ENCODE data around the gene CACNA1D. TPM values are rescaled to one million over a fixed set of nuclear protein-coding genes. Genes with fewer than 3 reads are reported as not detected.

Gene CACNA1D
- total RNA-seq, 1 experiment from 2014 or later: not detected

GRCh38 chr3:53602866-53603265, 108.5 kb downstream of the CACNA1D start:
- no peaks in the 10 kb centered on the region for H3K4me1 ChIP-seq (replicated peaks)
- H3K9me3 ChIP-seq (replicated peaks): no peaks in the 10 kb centered on the region
- DNase-seq (ENCODE audit: low read depth in 1 of 2, low spot score in 2 of 2): no peak
- no peak overlapping the region for H3K27ac ChIP-seq
- H3K4me3 ChIP-seq: no peak overlapping the region
- no peaks in the 10 kb centered on the region for H3K36me3 ChIP-seq
- no peaks in the 10 kb centered on the region for H3K27me3 ChIP-seq (replicated peaks)

- no peaks in the 10 kb centered on the region for H3K36me3 ChIP-seq
- no peaks in the 10 kb centered on the region for H3K4me1 ChIP-seq (replicated peaks)
- H3K9me3 ChIP-seq (replicated peaks): no peaks in the 10 kb centered on the region
- no peak overlapping the region for H3K4me3 ChIP-seq
- H3K27ac ChIP-seq: no peak overlapping the region
- no peak for DNase-seq (ENCODE audit: low read depth in 1 of 2, low spot score in 2 of 2)
- no peaks in the 10 kb centered on the region for H3K27me3 ChIP-seq (replicated peaks)
Observed at GRCh38 chr3:53604232-53604631, 109.8 kb downstream of the CACNA1D start.

- H3K27me3 ChIP-seq (replicated peaks): no peaks in the 10 kb centered on the region
- DNase-seq (ENCODE audit: low read depth in 1 of 2, low spot score in 2 of 2): no peak
- no peak overlapping the region for H3K27ac ChIP-seq
- H3K4me1 ChIP-seq (replicated peaks): no peaks in the 10 kb centered on the region
- H3K9me3 ChIP-seq (replicated peaks): no peaks in the 10 kb centered on the region
- no peaks in the 10 kb centered on the region for H3K36me3 ChIP-seq
- no peak overlapping the region for H3K4me3 ChIP-seq
Observed at GRCh38 chr3:53606793-53607192, 112.4 kb downstream of the CACNA1D start.

- no peak overlapping the region for H3K4me3 ChIP-seq
- no peaks in the 10 kb centered on the region for H3K9me3 ChIP-seq (replicated peaks)
- no peaks in the 10 kb centered on the region for H3K36me3 ChIP-seq
- no peaks in the 10 kb centered on the region for H3K27me3 ChIP-seq (replicated peaks)
- H3K27ac ChIP-seq: no peak overlapping the region
- no peak for DNase-seq (ENCODE audit: low read depth in 1 of 2, low spot score in 2 of 2)
- no peaks in the 10 kb centered on the region for H3K4me1 ChIP-seq (replicated peaks)
Observed at GRCh38 chr3:53612508-53612907, 118.1 kb downstream of the CACNA1D start.

GRCh38 chr3:53613125-53613524, 118.7 kb downstream of the CACNA1D start:
- Histone ChIP-seq H3K27me3 (replicated peaks) (no peaks in the 10 kb centered on the region), H3K36me3 (no peaks in the 10 kb centered on the region), H3K4me3 (no peak overlapping the region), H3K27ac (no peak overlapping the region), H3K9me3 (replicated peaks) (no peaks in the 10 kb centered on the region), H3K4me1 (replicated peaks) (no peaks in the 10 kb centered on the region)
- DNase-seq (ENCODE audit: low read depth in 1 of 2, low spot score in 2 of 2): no peak

- H3K9me3 ChIP-seq (replicated peaks): no peaks in the 10 kb centered on the region
- DNase-seq (ENCODE audit: low read depth in 1 of 2, low spot score in 2 of 2): no peak
- no peaks in the 10 kb centered on the region for H3K27me3 ChIP-seq (replicated peaks)
- no peaks in the 10 kb centered on the region for H3K4me1 ChIP-seq (replicated peaks)
- H3K36me3 ChIP-seq: no peaks in the 10 kb centered on the region
- H3K27ac ChIP-seq: no peak overlapping the region
- no peak overlapping the region for H3K4me3 ChIP-seq
Observed at GRCh38 chr3:53614307-53614706, 119.9 kb downstream of the CACNA1D start.

- H3K27me3 ChIP-seq (replicated peaks): no peaks in the 10 kb centered on the region
- no peaks in the 10 kb centered on the region for H3K4me1 ChIP-seq (replicated peaks)
- H3K9me3 ChIP-seq (replicated peaks): no peaks in the 10 kb centered on the region
- no peaks in the 10 kb centered on the region for H3K36me3 ChIP-seq
- no peak for DNase-seq (ENCODE audit: low read depth in 1 of 2, low spot score in 2 of 2)
- no peak overlapping the region for H3K27ac ChIP-seq
- H3K4me3 ChIP-seq: no peak overlapping the region
Observed at GRCh38 chr3:53616321-53616720, 121.9 kb downstream of the CACNA1D start.

GRCh38 chr3:53616971-53617892, 122.8 kb downstream of the CACNA1D start:
- H3K27ac ChIP-seq: no peak overlapping the region
- no peaks in the 10 kb centered on the region for H3K4me1 ChIP-seq (replicated peaks)
- no peaks in the 10 kb centered on the region for H3K36me3 ChIP-seq
- H3K27me3 ChIP-seq (replicated peaks): no peaks in the 10 kb centered on the region
- no peaks in the 10 kb centered on the region for H3K9me3 ChIP-seq (replicated peaks)
- no peak for DNase-seq (ENCODE audit: low read depth in 1 of 2, low spot score in 2 of 2)
- no peak overlapping the region for H3K4me3 ChIP-seq

GRCh38 chr3:53617893-53618523, 123.6 kb downstream of the CACNA1D start:
- no peak overlapping the region for H3K4me3 ChIP-seq
- no peaks in the 10 kb centered on the region for H3K4me1 ChIP-seq (replicated peaks)
- no peak overlapping the region for H3K27ac ChIP-seq
- no peaks in the 10 kb centered on the region for H3K27me3 ChIP-seq (replicated peaks)
- DNase-seq (ENCODE audit: low read depth in 1 of 2, low spot score in 2 of 2): no peak
- no peaks in the 10 kb centered on the region for H3K36me3 ChIP-seq
- no peaks in the 10 kb centered on the region for H3K9me3 ChIP-seq (replicated peaks)

GRCh38 chr3:53618524-53618906, 124.1 kb downstream of the CACNA1D start:
- Histone ChIP-seq H3K4me3 (no peak overlapping the region), H3K9me3 (replicated peaks) (no peaks in the 10 kb centered on the region), H3K4me1 (replicated peaks) (no peaks in the 10 kb centered on the region), H3K36me3 (no peaks in the 10 kb centered on the region), H3K27me3 (replicated peaks) (no peaks in the 10 kb centered on the region), H3K27ac (no peak overlapping the region)
- DNase-seq (ENCODE audit: low read depth in 1 of 2, low spot score in 2 of 2): no peak

- H3K4me1 ChIP-seq (replicated peaks): no peaks in the 10 kb centered on the region
- no peak overlapping the region for H3K4me3 ChIP-seq
- H3K9me3 ChIP-seq (replicated peaks): no peaks in the 10 kb centered on the region
- H3K27ac ChIP-seq: no peak overlapping the region
- H3K36me3 ChIP-seq: no peaks in the 10 kb centered on the region
- H3K27me3 ChIP-seq (replicated peaks): no peaks in the 10 kb centered on the region
- no peak for DNase-seq (ENCODE audit: low read depth in 1 of 2, low spot score in 2 of 2)
Observed at GRCh38 chr3:53618936-53619335, 124.5 kb downstream of the CACNA1D start.

- Histone ChIP-seq H3K4me1 (replicated peaks) (no peaks in the 10 kb centered on the region), H3K27ac (no peak overlapping the region), H3K36me3 (no peaks in the 10 kb centered on the region), H3K9me3 (replicated peaks) (no peaks in the 10 kb centered on the region), H3K27me3 (replicated peaks) (no peaks in the 10 kb centered on the region; the same call in 1 of the 2 replicates), H3K4me3 (no peak overlapping the region)
- no peak for DNase-seq (ENCODE audit: low read depth in 1 of 2, low spot score in 2 of 2)
Observed at GRCh38 chr3:53624061-53624857, 129.8 kb downstream of the CACNA1D start.

GRCh38 chr3:53626876-53627275, 132.5 kb downstream of the CACNA1D start:
- Histone ChIP-seq H3K4me3 (no peak overlapping the region), H3K27ac (no peak overlapping the region), H3K9me3 (replicated peaks) (no peaks in the 10 kb centered on the region), H3K4me1 (replicated peaks) (no peaks in the 10 kb centered on the region), H3K36me3 (no peaks in the 10 kb centered on the region), H3K27me3 (replicated peaks) (no peaks in the 10 kb centered on the region; the same call in 1 of the 2 replicates)
- no peak for DNase-seq (ENCODE audit: low read depth in 1 of 2, low spot score in 2 of 2)
